ENCODE results near the gene EPPIN.
"Not testable (repeated sequence)": the region's sequence is repeated elsewhere in the genome, so short reads cannot be mapped to it uniquely, and the experiment has no call there.

GRCh38 chr20:45569650-45570049 lies 22.4 kb upstream of the EPPIN start:
- TF ChIP-seq CTCF (conservative IDR thresholded peaks at IDR 0.05); EZH2 (IDR thresholded peaks at IDR 0.05; ENCODE audit: low read depth): not testable (repeated sequence)
